NCI-H1417 treated with DMSO at 0.1 percent for 48 hours (cell line): ENCODE results near the gene KRT85.

Experiments
- DNase-seq: peaks from one replicate; lab custom pipeline; 2025; lab: John Stamatoyannopoulos, UW

KRT85 gene

GRCh38 chr12:52394836-52395405 is 27.6 kb upstream of the KRT85 start:
- DNase-seq = no peak

- DNase-seq = no peak
Observed at GRCh38 chr12:52392465-52393007, 25.3 kb upstream of the KRT85 start.

DNA sequence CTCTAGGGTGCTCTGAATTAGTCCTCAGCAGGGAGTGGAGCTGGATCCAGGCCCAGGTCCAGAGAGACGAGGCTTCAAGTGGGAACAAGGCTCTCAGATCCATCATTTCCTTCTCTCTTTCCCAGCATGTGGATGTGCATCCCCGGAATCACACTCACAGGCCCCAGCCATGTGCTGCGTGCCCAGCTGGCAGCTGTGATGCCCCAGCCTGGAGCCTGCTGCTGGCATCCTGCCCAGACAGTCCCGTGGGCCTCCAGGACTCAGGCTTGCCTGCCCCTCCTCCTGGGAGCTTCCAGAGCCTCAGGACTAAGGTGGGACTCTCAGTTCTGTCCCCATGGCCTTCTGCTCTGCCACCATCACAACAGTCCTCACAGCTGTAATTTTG is 24.3 kb upstream of the KRT85 start:
- peak; percentile 6 for DNase-seq

- no peak for DNase-seq
Observed at GRCh38 chr12:52390739-52391617, 23.7 kb upstream of the KRT85 start.

DNA sequence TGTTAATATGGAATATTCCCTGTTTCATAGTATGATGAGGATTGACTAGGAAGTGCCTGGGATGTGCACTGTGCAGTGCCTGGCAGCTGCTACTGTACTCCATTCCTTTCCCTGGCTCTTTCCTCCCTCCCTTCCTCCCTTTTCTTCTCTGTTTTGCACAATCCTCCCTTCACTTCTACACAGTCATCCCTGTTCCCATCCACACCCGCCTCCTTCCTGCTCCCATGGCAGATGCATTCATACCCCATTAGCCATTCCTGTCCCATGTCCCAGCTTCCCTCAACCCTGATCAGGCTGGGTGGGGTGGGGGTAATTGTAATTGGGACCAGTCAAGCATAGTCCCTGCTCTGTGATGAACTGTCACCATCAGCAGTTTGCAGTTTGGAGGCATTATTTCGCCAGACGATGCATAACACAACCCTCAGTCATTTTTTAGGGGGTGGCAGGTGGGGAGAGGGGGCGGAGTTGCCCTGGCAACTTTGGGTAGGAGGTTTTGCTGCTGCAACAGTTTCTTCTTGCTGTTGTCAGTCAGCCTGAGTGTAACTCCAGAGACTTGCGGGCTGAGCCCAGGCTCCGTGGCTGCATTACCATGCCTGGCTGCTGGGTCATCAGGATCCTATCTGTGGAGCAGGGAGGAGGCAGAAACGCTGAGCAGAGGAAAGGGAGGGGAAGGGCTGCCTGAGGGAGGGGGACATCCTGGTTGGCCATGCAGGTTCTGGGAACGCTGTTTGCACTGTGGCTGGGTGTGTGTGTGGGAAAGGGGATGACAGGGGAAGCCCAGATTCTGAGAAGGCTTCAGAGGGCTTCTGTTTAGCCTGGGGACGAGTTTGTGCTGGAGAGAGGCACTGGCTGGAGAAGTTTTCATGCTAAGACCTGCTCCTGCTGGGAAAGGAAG is 22.3 kb upstream of the KRT85 start:
- no peak for DNase-seq

DNA sequence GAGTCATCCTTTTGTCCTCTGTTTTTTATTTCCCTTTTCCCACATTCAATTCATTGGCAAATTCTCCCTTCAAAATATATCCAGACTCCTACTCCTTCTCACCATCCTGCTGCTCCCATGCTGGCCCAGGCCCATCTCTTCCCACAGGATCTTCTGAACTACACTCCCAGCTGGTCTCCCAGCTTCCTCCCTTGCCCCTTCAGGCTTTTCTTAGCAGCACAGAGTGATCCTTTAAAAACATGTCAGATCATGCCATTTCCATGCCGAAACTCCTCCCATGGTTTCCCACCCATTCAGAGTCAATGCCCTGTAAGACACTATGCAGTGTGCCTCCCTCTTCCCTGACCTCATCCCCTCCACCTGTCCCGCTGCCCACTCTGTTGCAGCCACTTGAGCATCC is 20.6 kb upstream of the KRT85 start:
- no peak for DNase-seq

GRCh38 chr12:52385226-52385702 is 18.0 kb upstream of the KRT85 start, which contains the start of gene KRT84:
Gene KRT84, minus strand, starts transcription at chr12:52385652. Its CDS starts 67 bp downstream, at chr12:52385585.
- no peak for DNase-seq

- DNase-seq = no peak
Observed at GRCh38 chr12:52383331-52383730, 16.1 kb upstream of the KRT85 start.

- DNase-seq = no peak
Observed at GRCh38 chr12:52382854-52383253, 15.6 kb upstream of the KRT85 start.

GRCh38 chr12:52381206-52381605 is 13.9 kb upstream of the KRT85 start:
- DNase-seq = no peak

DNA sequence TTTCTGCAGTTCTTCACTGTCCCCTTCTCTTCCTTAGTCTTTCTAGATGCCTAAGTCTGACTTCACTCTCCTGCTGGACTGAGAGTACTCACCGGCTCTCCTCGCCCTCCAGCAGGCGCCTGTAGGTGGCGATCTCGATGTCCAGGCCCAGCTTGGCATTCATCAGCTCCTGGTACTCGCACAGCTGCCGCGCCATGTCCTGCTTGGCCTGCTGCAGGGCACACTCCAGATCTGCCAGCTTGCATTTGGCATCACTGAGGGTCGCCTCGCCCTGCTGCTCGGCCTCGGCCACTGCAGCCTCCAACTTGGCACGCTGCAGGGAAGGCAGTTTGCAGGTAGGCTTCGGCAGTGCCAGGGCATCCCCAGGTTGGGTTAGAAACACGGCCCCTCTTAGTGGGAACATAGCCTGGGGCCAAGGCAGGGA is 13.0 kb upstream of the KRT85 start:
- no peak for DNase-seq

DNA sequence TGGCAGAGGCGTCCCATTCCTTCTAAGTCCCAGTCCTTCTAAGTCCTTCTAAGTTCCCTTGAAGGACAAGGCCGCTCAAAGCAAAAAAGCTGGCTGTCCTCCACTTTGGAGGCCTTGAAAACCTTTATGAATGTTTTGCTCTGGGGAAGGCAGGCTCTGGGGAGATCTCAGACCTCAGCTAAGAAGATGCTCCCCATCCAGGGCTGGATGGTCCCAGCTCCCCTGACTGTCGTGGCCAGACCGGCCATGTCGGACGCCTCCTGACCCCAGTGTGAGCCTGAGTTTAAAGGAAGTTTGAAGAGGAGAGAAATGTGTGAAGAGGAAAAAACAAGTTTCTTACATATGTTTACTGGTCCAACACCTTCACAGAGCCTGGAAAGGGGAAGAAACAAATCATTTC is 12.3 kb upstream of the KRT85 start:
- no peak for DNase-seq

DNA sequence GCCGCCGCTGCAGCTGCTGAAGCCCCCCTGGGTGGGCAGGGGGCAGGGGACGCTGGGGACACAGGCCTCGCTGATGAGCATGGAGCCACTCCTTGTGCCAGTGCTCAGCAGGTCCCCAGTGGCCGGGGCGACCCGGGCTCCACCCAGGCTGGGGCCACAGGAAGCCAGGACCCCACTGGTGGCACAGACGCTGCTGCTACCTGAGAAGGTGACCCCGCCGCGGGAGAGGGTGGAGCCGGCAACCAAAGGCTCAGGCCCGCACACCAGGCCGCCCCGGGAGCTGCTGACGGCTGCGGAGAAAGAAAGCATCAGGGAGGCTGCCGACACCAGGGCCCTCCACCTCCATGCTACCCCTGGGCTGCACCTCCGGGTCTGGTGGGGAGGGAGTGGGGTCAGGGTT is 10.8 kb upstream of the KRT85 start:
- DNase-seq = no peak

- DNase-seq = no peak
Observed at GRCh38 chr12:52377266-52377665, 10.0 kb upstream of the KRT85 start.

DNA sequence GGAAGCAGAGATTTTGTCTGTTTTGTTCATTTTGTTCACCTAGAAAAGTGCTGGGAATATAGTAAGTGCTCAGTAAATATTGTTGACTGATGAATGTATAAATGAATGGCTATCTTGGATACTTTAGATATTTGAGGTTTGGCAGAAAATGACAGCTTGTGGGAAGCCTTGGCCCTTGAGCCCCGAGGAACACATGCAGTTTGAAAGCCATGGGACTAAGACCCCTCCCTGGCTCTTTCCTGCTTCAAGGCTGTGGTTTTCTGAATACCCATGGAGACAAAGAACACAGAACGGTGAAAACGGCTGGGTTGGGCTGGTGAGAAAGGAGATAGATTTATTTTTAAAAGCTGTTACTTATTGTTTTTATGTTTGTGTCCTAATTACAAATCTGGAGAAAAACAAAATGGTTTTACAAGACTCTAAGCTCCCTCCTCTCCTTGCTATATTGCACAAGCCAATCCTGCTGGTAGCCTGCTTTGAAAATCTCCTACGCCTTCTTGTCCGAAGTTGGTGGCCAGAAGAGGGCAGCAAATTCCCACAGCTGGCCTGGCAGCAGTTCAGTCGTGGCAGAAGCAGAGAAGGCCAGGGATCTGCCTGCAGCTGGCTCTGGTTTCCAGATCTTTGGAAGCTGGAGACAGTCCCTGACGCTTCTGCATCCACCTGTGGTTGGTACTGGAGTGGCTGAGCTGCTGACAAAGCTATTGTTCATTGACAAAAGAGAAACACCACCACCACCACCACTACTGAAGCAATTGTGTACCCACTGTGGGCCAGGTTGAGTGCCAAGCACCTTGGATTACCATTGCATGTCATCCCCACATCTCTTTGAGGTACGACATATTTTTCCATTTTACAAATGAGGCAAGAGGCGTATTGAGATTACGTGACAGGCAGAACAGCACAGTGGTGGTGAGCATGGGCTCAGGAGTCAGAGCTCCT is 5.2 kb upstream of the KRT85 start:
- peak; percentile 32 for DNase-seq

DNA sequence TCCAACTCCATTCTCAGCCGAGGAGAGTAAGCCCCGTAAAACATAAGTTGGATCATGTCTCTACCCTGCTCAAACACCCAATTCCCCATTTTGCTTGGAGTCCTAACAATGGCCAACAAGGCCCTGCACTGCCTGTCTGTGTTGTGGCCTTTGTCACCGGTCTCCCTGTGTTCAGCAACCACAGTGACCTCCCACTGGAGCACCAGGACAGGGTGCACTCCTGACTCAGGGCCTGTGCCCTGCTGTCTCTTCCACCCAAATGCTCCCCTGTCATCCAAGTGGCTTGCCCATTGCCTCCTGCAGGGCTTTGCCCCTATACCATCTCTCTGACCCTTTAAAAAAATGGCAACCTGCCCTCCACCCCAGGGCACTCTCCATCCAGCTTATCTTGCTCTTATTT is 4.4 kb upstream of the KRT85 start:
- DNase-seq = no peak

- DNase-seq = no peak
Observed at GRCh38 chr12:52370926-52371608, 3.8 kb upstream of the KRT85 start.

DNA sequence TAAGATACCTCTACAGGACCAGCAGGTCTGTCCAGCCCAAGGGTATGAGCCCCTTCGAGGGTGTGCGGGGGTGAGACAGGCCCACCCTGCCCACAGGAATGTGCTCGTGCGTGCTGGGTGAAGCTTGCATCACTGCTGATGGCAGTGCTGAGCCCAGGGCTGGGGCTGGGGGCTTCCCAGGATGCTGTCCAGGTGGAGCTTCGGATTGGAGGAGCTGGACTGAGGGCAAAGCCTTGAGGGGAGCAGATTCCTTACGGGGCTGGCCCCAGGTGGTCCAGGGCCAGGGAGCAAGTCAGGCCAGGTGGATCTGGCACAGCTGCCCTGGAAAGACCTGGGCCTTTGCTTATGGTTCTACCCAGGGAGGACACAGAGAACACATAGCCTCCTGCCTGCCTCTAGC is 2.5 kb upstream of the KRT85 start:
- DNase-seq = no peak

- no peak for DNase-seq
Observed at GRCh38 chr12:52369211-52369610, 1.9 kb upstream of the KRT85 start.

DNA sequence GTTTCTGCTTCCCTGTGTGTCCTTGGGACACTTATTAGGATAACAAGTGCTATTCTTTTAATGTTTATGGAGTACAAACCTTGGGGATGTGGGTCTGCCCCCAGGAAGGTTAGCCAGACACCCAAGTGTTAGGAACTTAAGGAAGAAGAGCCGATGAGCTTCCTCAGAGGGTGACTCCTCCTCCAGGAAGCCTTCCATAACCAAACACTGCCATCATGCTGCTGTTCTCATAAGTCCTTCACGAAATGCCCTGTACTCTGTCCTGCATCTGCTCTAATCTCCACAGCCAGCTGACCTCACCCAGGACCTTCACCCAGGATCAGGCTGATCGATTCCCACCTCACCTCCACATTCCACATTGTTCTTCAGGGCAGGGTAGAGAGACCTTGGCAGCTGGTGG is 1.2 kb upstream of the KRT85 start:
- no peak for DNase-seq
